ENCODE data around the gene ARAF.

ARAF gene

DNA sequence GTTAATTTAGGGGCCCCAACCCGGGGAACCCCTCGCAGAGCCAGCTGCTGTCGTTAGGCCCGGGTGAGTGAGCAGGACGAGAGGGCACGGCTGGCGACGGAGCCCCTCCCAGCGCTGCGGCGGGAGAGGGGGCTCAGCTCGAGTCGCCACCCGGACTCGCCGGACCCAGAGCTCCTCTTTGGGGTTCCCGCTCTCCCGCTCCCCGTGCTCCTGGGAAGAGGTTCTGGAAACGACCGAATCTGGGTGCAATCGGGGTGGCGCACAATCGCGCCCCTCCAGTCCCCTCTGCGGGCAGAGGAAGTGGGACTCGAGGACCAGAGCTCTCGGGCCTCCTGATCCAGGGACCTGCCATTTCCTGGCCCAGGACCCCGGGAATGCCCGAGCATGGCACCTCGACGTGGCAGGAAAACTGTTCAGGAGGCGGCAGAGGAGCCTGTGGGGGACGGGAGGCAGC, 37.3 kb upstream of the ARAF start:
- Histone ChIP-seq H2AFZ (ENCODE audit: low read length) (peak overlapping the region; percentile 96), H3K23ac (ENCODE audit: low read depth, low read length, poor library complexity) (no peak overlapping the region), H3K9ac (ENCODE audit: low read depth, low read length, poor library complexity) (peak overlapping the region; percentile 21), H4K91ac (ENCODE audit: low read depth, low read length, poor library complexity) (no peak overlapping the region), H3K36me3 (replicated peaks in 1 of 2; ENCODE audit: control insufficient read depth in 2 of 2, insufficient read depth in 2 of 2, low read length in 2 of 2) (no peaks in the 10 kb centered on the region), H3K4me2 (ENCODE audit: insufficient read depth, low read length, poor library complexity, severe bottlenecking) (peak overlapping the region; percentile 66), H3K79me1 (ENCODE audit: low read depth, low read length) (no peaks in the 10 kb centered on the region), H2BK15ac (ENCODE audit: low read length) (no peak overlapping the region), H3K14ac (ENCODE audit: low read length) (no peak overlapping the region), H2BK5ac (ENCODE audit: low read length) (no peak overlapping the region), H3K9me3 (replicated peaks in 1 of 2; ENCODE audit: control insufficient read depth in 2 of 2, insufficient read depth in 1 of 2, low read depth in 1 of 2, low read length in 2 of 2) (no peaks in the 10 kb centered on the region), H2AK5ac (ENCODE audit: low read depth, low read length) (no peak overlapping the region), H2BK12ac (ENCODE audit: low read length) (no peak overlapping the region), H3K4me1 (ENCODE audit: control insufficient read depth in 2 of 2, insufficient read depth in 1 of 2, low read depth in 1 of 2, low read length in 2 of 2) (no peaks in the 10 kb centered on the region), H3K27ac (replicated peaks; ENCODE audit: low read length) (no peak overlapping the region), H4K8ac (ENCODE audit: low read depth, low read length) (no peak overlapping the region), H3K4ac (ENCODE audit: low read length) (no peak overlapping the region), H3K18ac (ENCODE audit: low read length) (peak overlapping the region; percentile 71), H3K4me3 (ENCODE audit: low read length in 2 of 2) (peak overlapping the region; percentile 45 to 80), H2BK120ac (ENCODE audit: low read depth, low read length) (no peak overlapping the region), H3K27me3 (ENCODE audit: control insufficient read depth in 3 of 3, insufficient read depth in 3 of 3, low read depth in 1 of 3, low read length in 3 of 3) (peaks cover 0 to 3% (median 2%) of the 10 kb centered on the region in 3 experiments)
- DNase-seq (ENCODE audit: low spot score), result no peak
- WGBS, 2 donors (ENCODE audit: extremely low coverage in 2 of 2, insufficient read length in 2 of 2, insufficient replicate concordance in 1 of 2), result no CpG with 5 or more reads among the region's 34 CpGs

DNA sequence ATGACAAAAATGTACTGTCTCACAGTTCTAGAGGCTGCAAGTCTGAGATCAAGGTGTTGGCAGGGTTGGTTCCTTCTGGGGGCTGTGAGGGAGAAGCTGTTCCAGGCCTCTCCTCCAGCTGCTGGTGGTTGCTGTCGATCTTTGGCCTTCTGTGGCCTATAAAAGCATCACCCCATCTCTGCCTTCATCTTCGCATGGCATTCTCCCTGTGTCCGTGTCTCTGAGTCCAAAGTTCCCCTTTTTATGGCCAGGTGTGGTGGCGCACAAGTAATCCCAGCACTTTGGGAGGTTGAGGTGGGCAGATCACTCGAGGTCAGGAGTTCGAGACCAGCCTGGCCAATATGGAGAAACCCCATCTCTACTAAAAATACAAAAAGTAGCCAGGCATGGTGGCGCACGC, 31.5 kb upstream of the ARAF start:
- Histone ChIP-seq H3K9ac (ENCODE audit: low read depth, low read length, poor library complexity) (no peak overlapping the region), H3K79me1 (ENCODE audit: low read depth, low read length) (no peaks in the 10 kb centered on the region), H2BK15ac (ENCODE audit: low read length) (no peak overlapping the region), H3K36me3 (replicated peaks in 1 of 2; ENCODE audit: control insufficient read depth in 2 of 2, insufficient read depth in 2 of 2, low read length in 2 of 2) (no peaks in the 10 kb centered on the region), H2BK12ac (ENCODE audit: low read length) (no peak overlapping the region), H2AK5ac (ENCODE audit: low read depth, low read length) (no peak overlapping the region), H3K23ac (ENCODE audit: low read depth, low read length, poor library complexity) (no peak overlapping the region), H3K9me3 (replicated peaks in 1 of 2; ENCODE audit: control insufficient read depth in 2 of 2, insufficient read depth in 1 of 2, low read depth in 1 of 2, low read length in 2 of 2) (no peaks in the 10 kb centered on the region), H2BK120ac (ENCODE audit: low read depth, low read length) (no peak overlapping the region), H3K18ac (ENCODE audit: low read length) (no peak overlapping the region), H4K8ac (ENCODE audit: low read depth, low read length) (no peak overlapping the region), H3K4me3 (ENCODE audit: low read length in 2 of 2) (no peak overlapping the region), H3K4me2 (ENCODE audit: insufficient read depth, low read length, poor library complexity, severe bottlenecking) (no peak overlapping the region), H2AFZ (ENCODE audit: low read length) (no peak overlapping the region), H4K91ac (ENCODE audit: low read depth, low read length, poor library complexity) (no peak overlapping the region), H3K4me1 (ENCODE audit: control insufficient read depth in 2 of 2, insufficient read depth in 1 of 2, low read depth in 1 of 2, low read length in 2 of 2) (no peaks in the 10 kb centered on the region), H2BK5ac (ENCODE audit: low read length) (no peak overlapping the region), H3K27ac (replicated peaks; ENCODE audit: low read length) (no peak overlapping the region), H3K14ac (ENCODE audit: low read length) (no peak overlapping the region), H3K27me3 (ENCODE audit: control insufficient read depth in 3 of 3, insufficient read depth in 3 of 3, low read depth in 1 of 3, low read length in 3 of 3) (peaks cover 0 to 3% (median 0%) of the 10 kb centered on the region in 3 experiments), H3K4ac (ENCODE audit: low read length) (no peak overlapping the region)
- no CpG with 5 or more reads among the region's 8 CpGs for WGBS, 2 donors (ENCODE audit: extremely low coverage in 2 of 2, insufficient read length in 2 of 2, insufficient replicate concordance in 1 of 2)
- DNase-seq (ENCODE audit: low spot score), result no peak

DNA sequence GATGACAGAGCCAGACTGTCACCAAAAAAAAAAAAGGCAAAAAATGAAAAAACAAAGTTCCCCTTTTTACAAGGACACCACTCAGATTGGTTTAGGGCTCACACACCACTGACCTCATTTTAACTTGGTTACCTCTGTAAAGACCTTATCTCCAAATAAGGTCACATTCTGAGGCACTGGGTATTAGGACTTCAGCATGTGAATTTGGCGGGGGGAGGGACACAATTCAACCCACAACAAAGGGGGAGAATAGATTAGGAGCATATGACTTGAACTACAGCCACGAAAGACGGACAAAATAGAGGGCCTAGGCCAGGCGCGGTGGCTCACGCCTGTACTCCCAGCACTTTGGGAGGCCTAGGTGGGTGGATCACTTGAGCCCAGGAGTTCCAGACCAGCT, 31.0 kb upstream of the ARAF start:
- Histone ChIP-seq H3K4me3 (ENCODE audit: low read length in 2 of 2) (no peak overlapping the region), H2BK15ac (ENCODE audit: low read length) (no peak overlapping the region), H3K18ac (ENCODE audit: low read length) (no peak overlapping the region), H2BK120ac (ENCODE audit: low read depth, low read length) (no peak overlapping the region), H3K27me3 (ENCODE audit: control insufficient read depth in 3 of 3, insufficient read depth in 3 of 3, low read depth in 1 of 3, low read length in 3 of 3) (peaks cover 0 to 3% (median 0%) of the 10 kb centered on the region in 3 experiments), H2AK5ac (ENCODE audit: low read depth, low read length) (no peak overlapping the region), H3K79me1 (ENCODE audit: low read depth, low read length) (no peaks in the 10 kb centered on the region), H3K9me3 (replicated peaks in 1 of 2; ENCODE audit: control insufficient read depth in 2 of 2, insufficient read depth in 1 of 2, low read depth in 1 of 2, low read length in 2 of 2) (no peaks in the 10 kb centered on the region), H3K9ac (ENCODE audit: low read depth, low read length, poor library complexity) (no peak overlapping the region), H3K36me3 (replicated peaks in 1 of 2; ENCODE audit: control insufficient read depth in 2 of 2, insufficient read depth in 2 of 2, low read length in 2 of 2) (no peaks in the 10 kb centered on the region), H4K8ac (ENCODE audit: low read depth, low read length) (no peak overlapping the region), H3K14ac (ENCODE audit: low read length) (no peak overlapping the region), H3K4me2 (ENCODE audit: insufficient read depth, low read length, poor library complexity, severe bottlenecking) (no peak overlapping the region), H2BK5ac (ENCODE audit: low read length) (no peak overlapping the region), H2BK12ac (ENCODE audit: low read length) (no peak overlapping the region), H2AFZ (ENCODE audit: low read length) (no peak overlapping the region), H3K27ac (replicated peaks; ENCODE audit: low read length) (no peak overlapping the region), H4K91ac (ENCODE audit: low read depth, low read length, poor library complexity) (no peak overlapping the region), H3K4me1 (ENCODE audit: control insufficient read depth in 2 of 2, insufficient read depth in 1 of 2, low read depth in 1 of 2, low read length in 2 of 2) (no peaks in the 10 kb centered on the region), H3K4ac (ENCODE audit: low read length) (no peak overlapping the region), H3K23ac (ENCODE audit: low read depth, low read length, poor library complexity) (no peak overlapping the region)
- DNase-seq (ENCODE audit: low spot score), result no peak
- WGBS, 2 donors (ENCODE audit: extremely low coverage in 2 of 2, insufficient read length in 2 of 2, insufficient replicate concordance in 1 of 2), result no CpG with 5 or more reads among the region's 6 CpGs

DNA sequence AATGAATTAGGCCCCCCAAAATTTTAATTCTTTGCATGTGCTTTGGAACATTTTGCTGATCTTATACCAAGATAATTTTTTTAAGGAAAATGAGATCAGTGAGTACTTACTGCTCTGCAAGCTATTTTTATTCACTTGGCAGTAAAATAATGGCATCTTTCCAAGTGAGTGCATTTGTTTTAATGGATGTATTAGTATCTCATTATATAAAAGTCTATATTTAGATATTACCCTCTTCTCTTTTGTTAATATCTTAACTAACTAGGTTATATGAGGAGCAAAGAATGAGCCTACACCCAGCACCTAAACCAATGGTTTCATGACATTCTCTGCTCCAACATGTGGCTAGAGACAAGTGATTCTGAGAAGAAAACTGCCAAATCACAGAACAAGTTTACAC, 21.1 kb upstream of the ARAF start:
- H2AFZ ChIP-seq (ENCODE audit: low read length), result no peak overlapping the region

More for the DNA sequence above, 21.1 kb upstream of the ARAF start:
- no peak overlapping the region for H3K9ac ChIP-seq (ENCODE audit: low read depth, low read length, poor library complexity)
- H2BK120ac ChIP-seq (ENCODE audit: low read depth, low read length), result no peak overlapping the region
- H3K4me2 ChIP-seq (ENCODE audit: insufficient read depth, low read length, poor library complexity, severe bottlenecking), result no peak overlapping the region
- no peak for DNase-seq (ENCODE audit: low spot score)
- H3K79me1 ChIP-seq (ENCODE audit: low read depth, low read length), result no peaks in the 10 kb centered on the region
- H2BK15ac ChIP-seq (ENCODE audit: low read length), result no peak overlapping the region
- no peaks in the 10 kb centered on the region for H3K4me1 ChIP-seq (ENCODE audit: control insufficient read depth in 2 of 2, insufficient read depth in 1 of 2, low read depth in 1 of 2, low read length in 2 of 2)
- no peak overlapping the region for H3K23ac ChIP-seq (ENCODE audit: low read depth, low read length, poor library complexity)
- H3K14ac ChIP-seq (ENCODE audit: low read length), result no peak overlapping the region
- H2AK5ac ChIP-seq (ENCODE audit: low read depth, low read length), result no peak overlapping the region
- no peak overlapping the region for H2BK5ac ChIP-seq (ENCODE audit: low read length)
- no peaks in the 10 kb centered on the region for H3K36me3 ChIP-seq (replicated peaks in 1 of 2; ENCODE audit: control insufficient read depth in 2 of 2, insufficient read depth in 2 of 2, low read length in 2 of 2)
- H3K4ac ChIP-seq (ENCODE audit: low read length), result no peak overlapping the region
- H2BK12ac ChIP-seq (ENCODE audit: low read length), result no peak overlapping the region
- no peak overlapping the region for H4K91ac ChIP-seq (ENCODE audit: low read depth, low read length, poor library complexity)
- no peak overlapping the region for H3K18ac ChIP-seq (ENCODE audit: low read length)
- no peak overlapping the region for H3K27ac ChIP-seq (replicated peaks; ENCODE audit: low read length)
- no peaks in the 10 kb centered on the region for H3K27me3 ChIP-seq (ENCODE audit: control insufficient read depth in 3 of 3, insufficient read depth in 3 of 3, low read depth in 1 of 3, low read length in 3 of 3)
- H4K8ac ChIP-seq (ENCODE audit: low read depth, low read length), result no peak overlapping the region
- H3K4me3 ChIP-seq (ENCODE audit: low read length in 2 of 2), result no peak overlapping the region
- H3K9me3 ChIP-seq (replicated peaks in 1 of 2; ENCODE audit: control insufficient read depth in 2 of 2, insufficient read depth in 1 of 2, low read depth in 1 of 2, low read length in 2 of 2), result no peaks in the 10 kb centered on the region
